ENCODE measurements around the gene TCTN2.

The TCTN2 gene

DNA sequence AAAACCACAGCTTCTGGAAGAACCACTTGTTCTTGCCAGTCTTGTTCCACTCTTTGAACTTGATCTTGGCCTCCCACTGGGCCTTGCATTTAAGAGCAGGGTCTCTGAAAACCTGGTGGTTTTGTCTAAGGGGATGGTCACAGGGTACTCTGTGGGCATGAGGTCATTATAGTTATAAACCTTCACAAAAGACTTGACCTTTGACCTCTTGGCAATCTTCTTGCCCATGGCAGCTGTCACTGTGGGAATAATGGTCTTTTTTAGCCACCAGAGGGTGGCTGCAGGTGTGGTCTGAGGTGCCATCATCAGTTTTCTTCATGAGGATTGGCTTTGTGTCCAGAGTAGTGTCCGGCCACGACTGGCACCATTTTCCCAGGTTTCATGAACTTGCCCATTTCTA, 50.3 kb downstream of the TCTN2 start:
- Histone ChIP-seq H3K4me3 (ENCODE audit: low read depth, low read length) (no peak overlapping the region), H3K4me1 (ENCODE audit: control insufficient read depth, insufficient read depth, low read length) (no peaks in the 10 kb centered on the region), H3K9me3 (ENCODE audit: control insufficient read depth, insufficient read depth, low read depth, low read length) (no peaks in the 10 kb centered on the region), H3K9ac (ENCODE audit: low read length) (no peak overlapping the region), H3K27ac (ENCODE audit: low read depth, low read length) (no peak overlapping the region), H3K27me3 (ENCODE audit: control insufficient read depth, insufficient read depth, low read length) (no peaks in the 10 kb centered on the region), H3K36me3 (ENCODE audit: control insufficient read depth, insufficient read depth, low read length) (peaks cover 62% of the 10 kb centered on the region)

DNA sequence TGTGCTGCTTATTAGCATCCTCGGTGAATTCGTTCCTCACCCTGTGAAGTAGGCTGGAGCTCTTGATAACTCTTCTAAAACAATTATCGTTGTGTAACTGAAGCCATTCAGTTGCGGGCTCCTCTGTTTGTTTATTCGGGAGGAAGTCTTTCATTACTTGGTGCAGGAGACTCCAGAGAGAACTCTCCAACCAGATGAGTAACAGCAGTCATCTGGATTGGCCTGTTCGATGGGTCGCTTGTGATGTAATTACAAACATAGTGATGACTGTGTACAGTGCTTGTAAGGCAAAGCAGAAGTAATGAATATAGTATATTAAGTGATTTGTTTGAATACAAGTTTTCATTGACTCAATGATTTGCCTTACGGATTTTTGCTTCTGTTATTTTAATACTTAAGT, 52.1 kb downstream of the TCTN2 start:
- no peak overlapping the region for H3K9ac ChIP-seq (ENCODE audit: low read length)
- H3K9me3 ChIP-seq (ENCODE audit: control insufficient read depth, insufficient read depth, low read depth, low read length) = no peaks in the 10 kb centered on the region
- no peaks in the 10 kb centered on the region for H3K27me3 ChIP-seq (ENCODE audit: control insufficient read depth, insufficient read depth, low read length)
- H3K4me3 ChIP-seq (ENCODE audit: low read depth, low read length) = no peak overlapping the region
- no peak overlapping the region for H3K27ac ChIP-seq (ENCODE audit: low read depth, low read length)
- H3K4me1 ChIP-seq (ENCODE audit: control insufficient read depth, insufficient read depth, low read length) = no peaks in the 10 kb centered on the region
- H3K36me3 ChIP-seq (ENCODE audit: control insufficient read depth, insufficient read depth, low read length) = peaks cover 78% of the 10 kb centered on the region

DNA sequence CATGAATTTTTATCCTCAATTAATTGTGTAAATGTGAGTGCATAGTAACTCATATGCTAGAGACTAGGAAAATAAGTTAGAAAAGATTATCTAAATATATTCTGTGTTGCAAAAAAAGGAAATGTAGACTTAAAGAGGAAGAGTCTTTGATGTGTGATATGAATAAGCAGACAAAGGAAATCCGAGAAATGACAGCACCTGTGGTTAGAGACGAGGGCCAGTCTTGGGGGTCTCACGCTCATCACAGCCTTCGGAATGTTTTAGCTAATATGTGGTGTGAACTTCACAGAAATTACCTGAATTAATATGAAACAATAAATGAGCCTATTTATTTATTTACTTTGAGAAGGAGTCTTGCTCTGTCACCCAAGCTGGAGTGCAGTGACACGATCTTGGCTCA, 52.9 kb downstream of the TCTN2 start:
- Histone ChIP-seq H3K27me3 (ENCODE audit: control insufficient read depth, insufficient read depth, low read length) (no peaks in the 10 kb centered on the region), H3K9ac (ENCODE audit: low read length) (no peak overlapping the region), H3K4me3 (ENCODE audit: low read depth, low read length) (no peak overlapping the region), H3K36me3 (ENCODE audit: control insufficient read depth, insufficient read depth, low read length) (peaks cover 85% of the 10 kb centered on the region), H3K4me1 (ENCODE audit: control insufficient read depth, insufficient read depth, low read length) (no peaks in the 10 kb centered on the region), H3K27ac (ENCODE audit: low read depth, low read length) (no peak overlapping the region), H3K9me3 (ENCODE audit: control insufficient read depth, insufficient read depth, low read depth, low read length) (no peaks in the 10 kb centered on the region)

DNA sequence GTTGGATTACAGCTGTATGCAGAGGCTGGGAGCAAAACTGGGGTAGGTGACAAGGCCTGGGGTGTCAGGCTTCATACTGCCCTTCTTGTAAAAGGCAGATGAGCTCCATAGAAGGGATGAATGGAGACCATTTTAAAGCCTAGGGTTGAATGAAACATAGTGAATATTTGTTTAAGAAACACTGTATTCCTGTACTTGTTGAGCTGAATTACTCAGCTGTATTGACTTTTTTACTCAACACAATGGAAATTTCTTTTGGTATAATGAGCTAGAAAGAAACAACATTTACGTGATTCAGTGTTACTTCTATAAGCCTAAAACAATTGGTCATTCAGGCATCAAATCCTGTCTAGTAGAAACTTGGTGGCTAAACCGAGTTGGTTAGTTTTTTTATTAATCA, 55.3 kb downstream of the TCTN2 start:
- Histone ChIP-seq H3K27ac (ENCODE audit: low read depth, low read length) (no peak overlapping the region), H3K9me3 (ENCODE audit: control insufficient read depth, insufficient read depth, low read depth, low read length) (no peaks in the 10 kb centered on the region), H3K4me1 (ENCODE audit: control insufficient read depth, insufficient read depth, low read length) (no peaks in the 10 kb centered on the region), H3K36me3 (ENCODE audit: control insufficient read depth, insufficient read depth, low read length) (peaks cover 81% of the 10 kb centered on the region), H3K27me3 (ENCODE audit: control insufficient read depth, insufficient read depth, low read length) (no peaks in the 10 kb centered on the region), H3K4me3 (ENCODE audit: low read depth, low read length) (no peak overlapping the region), H3K9ac (ENCODE audit: low read length) (no peak overlapping the region)

DNA sequence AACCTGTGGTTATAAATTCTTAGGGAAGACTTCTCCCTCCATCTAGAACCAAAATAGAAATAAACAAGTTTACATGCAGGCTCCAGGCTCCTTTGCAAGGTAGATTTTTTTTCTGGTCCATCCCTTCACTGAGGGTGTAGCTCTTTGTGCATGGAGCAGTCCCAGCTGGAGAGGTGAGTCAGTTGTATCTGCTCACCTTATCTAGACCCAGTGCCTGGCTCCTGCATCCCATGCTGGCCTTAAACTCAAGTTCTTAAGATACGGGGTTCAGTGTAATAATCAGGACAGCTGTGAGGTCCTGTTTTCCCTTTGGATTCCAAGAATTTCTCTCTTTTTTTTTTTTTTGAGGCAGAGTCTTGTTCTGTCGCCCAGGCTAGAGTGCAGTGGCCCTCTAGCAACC, 56.0 kb downstream of the TCTN2 start:
- H3K9ac ChIP-seq (ENCODE audit: low read length) = no peak overlapping the region
- H3K36me3 ChIP-seq (ENCODE audit: control insufficient read depth, insufficient read depth, low read length) = peaks cover 81% of the 10 kb centered on the region
- no peaks in the 10 kb centered on the region for H3K9me3 ChIP-seq (ENCODE audit: control insufficient read depth, insufficient read depth, low read depth, low read length)
- no peak overlapping the region for H3K27ac ChIP-seq (ENCODE audit: low read depth, low read length)
- no peaks in the 10 kb centered on the region for H3K4me1 ChIP-seq (ENCODE audit: control insufficient read depth, insufficient read depth, low read length)
- no peak overlapping the region for H3K4me3 ChIP-seq (ENCODE audit: low read depth, low read length)
- H3K27me3 ChIP-seq (ENCODE audit: control insufficient read depth, insufficient read depth, low read length) = no peaks in the 10 kb centered on the region

DNA sequence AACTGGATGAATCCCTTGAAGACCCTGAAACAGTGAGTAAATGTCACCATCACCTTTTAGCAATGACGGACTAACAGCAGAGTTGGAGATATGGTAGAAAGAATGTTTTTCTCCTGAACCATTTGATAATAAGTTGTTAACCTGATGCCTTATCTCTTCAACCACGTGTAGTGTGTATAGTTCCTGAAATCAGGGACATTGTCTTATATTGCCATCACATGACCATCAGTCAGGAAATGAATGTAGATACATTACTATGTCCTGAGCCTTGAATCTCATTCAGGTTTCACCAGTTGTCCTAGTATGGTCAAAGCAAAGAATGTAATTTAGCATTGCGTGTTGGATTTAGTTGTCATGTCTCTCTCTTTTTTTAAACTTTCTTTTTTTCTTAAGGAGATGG, 57.0 kb downstream of the TCTN2 start:
- H3K9me3 ChIP-seq (ENCODE audit: control insufficient read depth, insufficient read depth, low read depth, low read length) = no peaks in the 10 kb centered on the region
- no peak overlapping the region for H3K27ac ChIP-seq (ENCODE audit: low read depth, low read length)
- H3K27me3 ChIP-seq (ENCODE audit: control insufficient read depth, insufficient read depth, low read length) = no peaks in the 10 kb centered on the region
- peaks cover 80% of the 10 kb centered on the region for H3K36me3 ChIP-seq (ENCODE audit: control insufficient read depth, insufficient read depth, low read length)
- H3K9ac ChIP-seq (ENCODE audit: low read length) = no peak overlapping the region
- H3K4me1 ChIP-seq (ENCODE audit: control insufficient read depth, insufficient read depth, low read length) = no peaks in the 10 kb centered on the region
- H3K4me3 ChIP-seq (ENCODE audit: low read depth, low read length) = no peak overlapping the region

DNA sequence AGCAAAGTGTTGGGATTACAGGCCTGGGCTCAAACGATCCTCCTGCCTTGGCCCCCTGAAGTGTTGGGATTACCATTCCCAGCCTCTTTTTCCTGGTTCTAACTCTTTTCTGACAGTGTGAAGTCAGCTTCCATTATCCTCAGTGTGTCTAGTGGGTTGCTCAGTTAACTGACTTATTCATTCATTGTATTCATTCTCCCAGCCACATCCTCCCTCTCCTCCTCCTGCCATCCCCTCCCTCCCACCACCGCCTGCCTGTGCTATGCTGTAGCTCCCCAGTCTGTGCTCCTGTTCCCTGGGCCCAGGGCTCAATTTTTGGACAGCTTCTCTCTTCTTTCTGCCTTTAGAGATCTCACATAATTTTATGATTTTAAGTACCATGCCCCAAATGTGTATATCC, 60.7 kb downstream of the TCTN2 start:
- Histone ChIP-seq H3K36me3 (ENCODE audit: control insufficient read depth, insufficient read depth, low read length) (peaks cover 88% of the 10 kb centered on the region), H3K27ac (ENCODE audit: low read depth, low read length) (no peak overlapping the region), H3K4me1 (ENCODE audit: control insufficient read depth, insufficient read depth, low read length) (no peaks in the 10 kb centered on the region), H3K4me3 (ENCODE audit: low read depth, low read length) (no peak overlapping the region), H3K9me3 (ENCODE audit: control insufficient read depth, insufficient read depth, low read depth, low read length) (no peaks in the 10 kb centered on the region), H3K27me3 (ENCODE audit: control insufficient read depth, insufficient read depth, low read length) (no peaks in the 10 kb centered on the region), H3K9ac (ENCODE audit: low read length) (no peak overlapping the region)

DNA sequence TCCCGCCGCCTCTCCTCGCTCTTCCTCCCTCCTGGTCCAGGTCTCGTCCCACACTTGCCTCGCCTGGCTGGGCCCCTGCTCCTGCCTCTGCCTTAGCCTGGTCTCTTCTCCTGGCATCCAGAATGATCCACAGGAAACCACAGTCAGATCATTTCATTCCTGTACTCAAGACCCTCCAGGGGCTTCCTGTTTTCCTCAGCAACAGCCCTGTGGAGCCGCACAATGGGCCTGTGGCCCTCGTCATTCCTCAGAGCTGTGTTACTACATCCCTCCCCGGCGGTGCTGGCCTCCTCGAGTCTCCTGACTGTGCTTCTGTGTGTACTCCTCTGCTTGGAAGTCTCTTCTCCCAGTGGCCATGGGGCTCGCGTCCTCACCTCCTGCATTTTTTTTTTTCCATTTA, 61.3 kb downstream of the TCTN2 start:
- H3K4me1 ChIP-seq (ENCODE audit: control insufficient read depth, insufficient read depth, low read length) = no peaks in the 10 kb centered on the region
- no peak overlapping the region for H3K4me3 ChIP-seq (ENCODE audit: low read depth, low read length)
- no peak overlapping the region for H3K27ac ChIP-seq (ENCODE audit: low read depth, low read length)
- H3K9me3 ChIP-seq (ENCODE audit: control insufficient read depth, insufficient read depth, low read depth, low read length) = no peaks in the 10 kb centered on the region
- H3K9ac ChIP-seq (ENCODE audit: low read length) = no peak overlapping the region
- H3K27me3 ChIP-seq (ENCODE audit: control insufficient read depth, insufficient read depth, low read length) = no peaks in the 10 kb centered on the region
- H3K36me3 ChIP-seq (ENCODE audit: control insufficient read depth, insufficient read depth, low read length) = peaks cover 89% of the 10 kb centered on the region

DNA sequence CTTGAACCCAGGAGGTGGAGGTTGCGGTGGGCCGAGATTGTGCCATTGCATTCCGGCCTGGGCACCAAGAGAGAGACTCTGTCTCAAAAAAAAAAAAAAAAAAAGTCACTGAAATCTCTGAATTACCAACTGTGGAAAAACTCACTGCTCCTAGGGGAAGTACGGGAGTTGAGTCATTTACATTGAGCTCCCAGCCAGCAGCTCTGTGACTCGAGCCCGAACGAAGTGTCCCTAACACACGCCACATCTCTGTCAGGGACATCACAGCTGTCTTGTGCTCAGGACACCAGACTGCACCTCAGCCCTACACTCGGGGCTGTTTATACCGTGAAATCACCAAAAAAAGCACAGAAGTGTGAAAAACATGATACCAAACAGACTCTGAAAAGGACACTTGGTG, 62.3 kb downstream of the TCTN2 start:
- H3K9me3 ChIP-seq (ENCODE audit: control insufficient read depth, insufficient read depth, low read depth, low read length) = no peaks in the 10 kb centered on the region
- H3K4me1 ChIP-seq (ENCODE audit: control insufficient read depth, insufficient read depth, low read length) = no peaks in the 10 kb centered on the region
- H3K4me3 ChIP-seq (ENCODE audit: low read depth, low read length) = no peak overlapping the region
- H3K27ac ChIP-seq (ENCODE audit: low read depth, low read length) = no peak overlapping the region
- no peaks in the 10 kb centered on the region for H3K27me3 ChIP-seq (ENCODE audit: control insufficient read depth, insufficient read depth, low read length)
- H3K9ac ChIP-seq (ENCODE audit: low read length) = no peak overlapping the region
- H3K36me3 ChIP-seq (ENCODE audit: control insufficient read depth, insufficient read depth, low read length) = peaks cover 86% of the 10 kb centered on the region

DNA sequence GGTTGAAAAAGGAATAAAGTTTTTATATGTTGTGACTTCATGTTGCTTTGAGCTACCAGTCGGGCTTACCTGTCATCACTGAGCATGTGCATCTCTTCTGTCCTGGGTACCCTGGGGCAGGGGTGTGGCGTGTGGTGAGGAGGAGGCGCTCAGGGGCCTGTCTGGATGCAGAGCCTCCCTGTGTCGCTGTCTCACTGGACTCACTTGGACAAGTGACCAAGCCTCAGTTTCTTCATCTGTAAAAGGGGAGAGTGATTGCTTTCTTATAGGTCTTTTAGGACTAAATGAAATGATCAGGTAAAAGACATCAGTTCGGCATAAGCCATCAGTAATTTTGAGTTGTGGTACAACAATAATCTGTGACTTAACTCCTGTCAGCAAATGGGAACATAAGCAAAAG, 63.4 kb downstream of the TCTN2 start:
- H3K36me3 ChIP-seq (ENCODE audit: control insufficient read depth, insufficient read depth, low read length) = peaks cover 86% of the 10 kb centered on the region
- H3K9me3 ChIP-seq (ENCODE audit: control insufficient read depth, insufficient read depth, low read depth, low read length) = no peaks in the 10 kb centered on the region
- H3K9ac ChIP-seq (ENCODE audit: low read length) = no peak overlapping the region
- no peaks in the 10 kb centered on the region for H3K4me1 ChIP-seq (ENCODE audit: control insufficient read depth, insufficient read depth, low read length)
- no peak overlapping the region for H3K27ac ChIP-seq (ENCODE audit: low read depth, low read length)
- no peaks in the 10 kb centered on the region for H3K27me3 ChIP-seq (ENCODE audit: control insufficient read depth, insufficient read depth, low read length)
- H3K4me3 ChIP-seq (ENCODE audit: low read depth, low read length) = no peak overlapping the region

DNA sequence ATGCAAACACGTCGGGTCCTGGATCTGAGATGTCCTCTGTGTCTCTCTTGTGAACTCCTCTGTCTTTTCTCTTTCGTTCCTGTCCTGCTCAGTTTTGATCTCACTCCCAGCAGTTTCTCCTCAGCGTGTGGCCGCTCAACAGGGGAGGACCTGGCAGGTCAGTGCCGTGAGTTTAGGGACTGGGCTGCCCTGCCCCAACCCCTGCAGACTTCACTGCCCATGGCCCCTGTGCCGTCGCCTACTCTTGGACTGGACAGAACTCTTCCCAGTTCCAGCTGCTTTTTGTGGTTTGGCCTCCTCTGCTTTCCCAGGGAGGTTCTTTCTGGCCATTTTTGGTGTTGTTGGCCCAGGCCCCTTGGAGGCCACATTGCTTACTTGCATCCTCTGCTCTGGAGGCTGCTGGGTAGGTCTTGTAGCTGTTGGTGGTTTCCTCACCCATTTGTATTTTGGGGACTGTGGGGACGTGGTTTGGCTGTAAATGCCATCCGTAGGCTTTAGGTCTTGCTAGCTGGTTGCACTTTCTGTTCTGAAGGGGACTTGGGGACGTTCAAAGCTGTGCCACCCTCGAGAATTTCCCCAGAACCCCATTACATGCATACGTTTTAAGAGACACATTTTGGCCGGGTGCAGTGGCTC, 71.1 kb downstream of the TCTN2 start:
- no peak overlapping the region for H3K27ac ChIP-seq (ENCODE audit: low read depth, low read length)
- no peak overlapping the region for H3K4me3 ChIP-seq (ENCODE audit: low read depth, low read length)
- no peaks in the 10 kb centered on the region for H3K4me1 ChIP-seq (ENCODE audit: control insufficient read depth, insufficient read depth, low read length)
- peaks cover 86% of the 10 kb centered on the region for H3K36me3 ChIP-seq (ENCODE audit: control insufficient read depth, insufficient read depth, low read length)
- no peaks in the 10 kb centered on the region for H3K9me3 ChIP-seq (ENCODE audit: control insufficient read depth, insufficient read depth, low read depth, low read length)
- H3K9ac ChIP-seq (ENCODE audit: low read length) = no peak overlapping the region
- no peaks in the 10 kb centered on the region for H3K27me3 ChIP-seq (ENCODE audit: control insufficient read depth, insufficient read depth, low read length)

DNA sequence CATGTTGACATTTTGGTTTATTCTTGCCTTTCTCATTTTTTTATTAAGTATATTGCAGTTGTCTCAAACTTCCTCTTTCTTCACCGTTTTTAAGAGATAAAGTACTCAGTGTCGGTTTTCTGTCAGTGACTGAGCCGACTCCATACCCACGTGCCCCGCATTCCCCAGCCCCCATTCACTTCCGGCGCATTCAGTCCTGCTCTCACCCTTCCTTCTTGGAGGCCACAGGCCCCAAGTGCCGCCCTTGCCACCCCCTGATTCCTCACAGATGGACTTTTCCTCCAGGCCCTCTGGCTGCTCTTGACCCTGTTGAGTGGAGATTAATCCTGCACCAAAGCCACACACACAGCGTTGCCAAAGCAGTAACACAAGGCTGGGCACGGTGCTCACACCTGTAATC, 72.1 kb downstream of the TCTN2 start:
- Histone ChIP-seq H3K4me1 (ENCODE audit: control insufficient read depth, insufficient read depth, low read length) (no peaks in the 10 kb centered on the region), H3K27ac (ENCODE audit: low read depth, low read length) (no peak overlapping the region), H3K27me3 (ENCODE audit: control insufficient read depth, insufficient read depth, low read length) (no peaks in the 10 kb centered on the region), H3K9ac (ENCODE audit: low read length) (no peak overlapping the region), H3K4me3 (ENCODE audit: low read depth, low read length) (no peak overlapping the region), H3K36me3 (ENCODE audit: control insufficient read depth, insufficient read depth, low read length) (peaks cover 85% of the 10 kb centered on the region), H3K9me3 (ENCODE audit: control insufficient read depth, insufficient read depth, low read depth, low read length) (no peaks in the 10 kb centered on the region)

Data from HUES6 (cell line).